Natural killer cell treated with Interleukin-12 subunit alpha and Interleukin-12 subunit beta and Interleukin-15 and Interleukin-18, amount 100 ng/mL, for 72 hours (primary cell): ENCODE results near the gene JMJD8. TPM values are rescaled to one million over a fixed set of nuclear protein-coding genes. Genes with fewer than 3 reads are reported as not detected.
A peak's percentile ranks its signal among the peaks of the same experiment; 100 is the strongest.

Experiments
- ATAC-seq, 2 donors: fragments of 150-1000 bp; cut with Tn5 transposase in 1 of 2; sonication (Bioruptor Pico), chemical (Tn5 transposase) in 1 of 2; 2 replicates each; pipeline ENCODE4 v1.10.0; 2021
- DNase-seq: peaks from one replicate; pipeline ENCODE4 v3.0.0; 2022; ENCODE audit warnings: low spot score
- H3K27ac Mint-ChIP-seq, 2 donors: 1 replicate in 1 of 2; 2 replicates in 1 of 2; pipeline ENCODE4 v1.8.0; 2022; ENCODE audit warnings: mixed read lengths in 2 of 2, mild to moderate bottlenecking in 1 of 2, moderate library complexity in 1 of 2
- H3K27me3 Mint-ChIP-seq, 2 donors: 1 replicate in 1 of 2; 2 replicates in 1 of 2; pipeline ENCODE4 v1.8.0; 2022; ENCODE audit warnings: mixed read lengths in 2 of 2
- H3K36me3 Mint-ChIP-seq: one replicate; pipeline ENCODE4 v1.8.0; 2022; ENCODE audit warnings: mixed read lengths
- H3K4me1 Mint-ChIP-seq, 2 donors: 1 replicate in 1 of 2; 2 replicates in 1 of 2; pipeline ENCODE4 v1.8.0; 2022; ENCODE audit warnings: low read depth in 2 of 2, mixed read lengths in 2 of 2, mild to moderate bottlenecking in 1 of 2
- H3K4me3 Mint-ChIP-seq: one replicate; pipeline ENCODE4 v1.8.0; 2022; ENCODE audit warnings: mixed read lengths
- H3K9me3 Mint-ChIP-seq: 2 replicates; pipeline ENCODE4 v1.8.0; 2022; ENCODE audit warnings: mixed read lengths
- total RNA-seq, 2 donors: library from RNA; stranded (reverse); gene quantifications; one replicate each; pipeline ENCODE4 v1.2.3, GENCODE V29; 2022

The JMJD8 gene
- total RNA-seq, 2 donors from 2014 or later = 31.2 to 53.4 TPM

DNA sequence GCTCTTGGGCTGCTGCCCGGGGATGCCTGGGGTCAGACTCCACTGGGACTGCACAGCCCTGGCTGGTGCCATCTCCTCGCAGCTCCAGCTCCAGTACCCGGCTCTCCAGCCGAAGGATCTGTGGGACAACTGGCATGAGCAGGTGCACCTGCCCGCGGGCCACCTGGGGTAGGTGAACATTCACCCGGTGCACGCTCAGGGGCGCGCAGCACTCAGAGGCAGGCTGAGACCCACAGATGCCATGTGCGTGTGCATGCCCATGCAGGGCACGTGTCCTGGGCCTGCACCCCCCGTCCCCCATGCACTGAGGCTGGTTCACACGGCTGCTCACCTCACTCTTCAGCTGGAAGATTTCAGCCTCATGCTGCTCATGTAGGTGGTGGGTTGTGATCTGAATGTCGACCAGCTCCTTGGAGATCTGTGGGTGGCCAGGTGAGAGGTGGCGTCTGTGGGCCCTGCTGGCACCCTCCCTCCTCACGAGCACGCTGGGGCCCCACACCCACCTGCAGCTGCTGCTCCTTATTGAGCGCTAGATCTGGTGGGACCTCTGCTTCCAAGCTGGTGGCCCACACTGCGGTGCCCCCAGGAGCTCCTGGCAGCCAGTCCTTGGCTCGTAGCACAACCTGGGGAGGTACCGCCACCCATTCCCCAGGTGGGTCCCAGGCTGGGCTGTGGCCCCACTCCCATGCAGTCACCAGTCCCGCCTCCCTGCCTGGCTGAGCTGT lies 41.5 kb upstream of the JMJD8 start:
- Mint-ChIP-seq H3K36me3 (no peaks in the 10 kb centered on the region), H3K27ac (no peak overlapping the region), H3K27me3 (no peaks in the 10 kb centered on the region), H3K4me3 (no peak overlapping the region), H3K4me1 (peaks cover 0 to 2% of the 10 kb centered on the region in 2 donors), H3K9me3 (no peaks in the 10 kb centered on the region)
- DNase-seq (no peak), ATAC-seq (no peak)

DNA sequence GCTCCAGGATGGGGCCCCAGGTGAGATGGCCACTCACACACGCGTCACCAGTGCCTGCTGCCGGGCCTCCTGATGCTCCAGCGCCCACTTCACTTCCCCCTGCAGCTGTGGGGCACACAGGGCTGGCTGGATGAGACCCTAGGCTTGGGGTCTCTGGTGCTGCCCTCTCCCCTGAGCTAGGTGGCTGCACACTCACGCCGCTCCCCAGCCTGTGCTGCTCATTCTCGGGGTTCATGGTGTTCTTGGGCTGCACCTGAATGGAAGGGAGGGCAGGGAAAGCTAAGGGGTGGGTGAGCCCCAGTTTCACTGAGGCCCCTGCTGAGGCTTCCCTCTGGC lies 40.9 kb upstream of the JMJD8 start:
- Mint-ChIP-seq H3K36me3 (no peaks in the 10 kb centered on the region), H3K4me3 (no peak overlapping the region), H3K27me3 (no peaks in the 10 kb centered on the region), H3K27ac (no peak overlapping the region), H3K4me1 (peaks cover 0 to 8% of the 10 kb centered on the region in 2 donors), H3K9me3 (no peaks in the 10 kb centered on the region)
- DNase-seq (no peak), ATAC-seq (no peak)

DNA sequence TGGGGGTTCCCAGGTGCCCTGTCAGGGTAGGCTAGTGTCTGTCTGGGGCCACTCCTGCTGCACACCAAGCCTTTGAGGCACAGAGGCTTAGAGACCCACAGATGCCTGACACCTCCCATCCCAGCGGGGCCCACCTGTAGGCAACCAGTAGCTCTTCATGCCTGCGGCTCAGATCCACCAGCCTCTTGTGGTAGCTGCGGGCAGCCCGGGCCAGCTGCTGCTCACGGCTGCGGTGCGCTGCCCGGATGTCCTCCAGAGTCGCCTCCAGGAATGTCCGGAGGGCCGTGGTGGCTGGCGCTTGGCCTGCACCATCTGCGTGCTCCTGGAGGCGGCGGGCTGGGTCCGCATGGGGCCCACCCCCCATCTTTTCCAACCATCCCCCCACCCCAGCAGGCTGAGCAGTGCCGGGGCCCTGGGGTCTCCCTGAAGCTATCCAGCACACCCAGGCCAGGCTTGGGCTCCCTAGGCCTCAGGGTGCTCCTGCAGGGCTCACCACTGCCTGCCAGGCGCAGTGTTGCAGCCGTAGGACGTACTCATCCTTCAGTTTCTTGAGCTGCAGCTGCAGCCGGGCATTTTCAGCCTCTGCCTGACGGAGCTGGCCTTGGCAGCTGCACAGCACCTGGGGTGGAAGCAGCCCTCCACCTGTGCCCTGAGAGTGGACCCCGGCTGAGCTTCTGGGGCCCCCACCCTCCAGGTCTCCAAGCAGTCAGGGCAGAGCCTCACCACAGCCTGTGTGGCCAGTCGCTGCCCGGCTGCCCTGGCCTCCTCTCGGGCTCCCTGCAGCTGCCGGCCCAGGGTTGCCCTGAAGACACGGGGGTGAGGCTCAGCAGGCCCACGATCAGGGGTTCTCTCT lies 40.3 kb upstream of the JMJD8 start:
- Mint-ChIP-seq H3K36me3 (no peaks in the 10 kb centered on the region), H3K27me3 (no peaks in the 10 kb centered on the region), H3K9me3 (no peaks in the 10 kb centered on the region), H3K4me3 (no peak overlapping the region), H3K4me1 (peaks cover 0 to 9% of the 10 kb centered on the region in 2 donors), H3K27ac (no peak overlapping the region)
- no peak for DNase-seq
- no peak for ATAC-seq

DNA sequence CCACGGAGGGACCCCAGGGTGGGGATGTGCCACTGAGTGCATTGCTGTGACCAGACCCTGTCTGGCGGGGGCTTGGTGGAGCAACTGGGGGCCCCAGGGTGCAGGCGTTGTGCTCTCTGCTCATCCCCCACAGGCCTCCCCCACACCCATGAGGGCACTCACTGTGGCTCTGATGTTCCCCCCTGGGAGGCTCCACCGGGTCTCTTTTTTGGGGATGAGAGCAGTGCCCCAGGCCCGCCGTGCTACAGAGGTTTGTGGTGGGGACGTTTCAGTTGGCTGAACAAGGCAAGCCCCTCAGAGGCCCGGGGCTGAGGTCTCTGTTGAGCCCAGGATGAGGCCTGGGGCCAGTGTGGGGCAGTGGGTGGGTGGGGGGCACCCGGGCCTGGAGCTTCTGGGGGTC lies 39.6 kb upstream of the JMJD8 start:
- Mint-ChIP-seq H3K4me1 (peaks cover 0 to 15% of the 10 kb centered on the region in 2 donors), H3K36me3 (no peaks in the 10 kb centered on the region), H3K9me3 (no peaks in the 10 kb centered on the region), H3K27me3 (no peaks in the 10 kb centered on the region), H3K27ac (no peak overlapping the region), H3K4me3 (no peak overlapping the region)
- DNase-seq (no peak), ATAC-seq (no peak)

DNA sequence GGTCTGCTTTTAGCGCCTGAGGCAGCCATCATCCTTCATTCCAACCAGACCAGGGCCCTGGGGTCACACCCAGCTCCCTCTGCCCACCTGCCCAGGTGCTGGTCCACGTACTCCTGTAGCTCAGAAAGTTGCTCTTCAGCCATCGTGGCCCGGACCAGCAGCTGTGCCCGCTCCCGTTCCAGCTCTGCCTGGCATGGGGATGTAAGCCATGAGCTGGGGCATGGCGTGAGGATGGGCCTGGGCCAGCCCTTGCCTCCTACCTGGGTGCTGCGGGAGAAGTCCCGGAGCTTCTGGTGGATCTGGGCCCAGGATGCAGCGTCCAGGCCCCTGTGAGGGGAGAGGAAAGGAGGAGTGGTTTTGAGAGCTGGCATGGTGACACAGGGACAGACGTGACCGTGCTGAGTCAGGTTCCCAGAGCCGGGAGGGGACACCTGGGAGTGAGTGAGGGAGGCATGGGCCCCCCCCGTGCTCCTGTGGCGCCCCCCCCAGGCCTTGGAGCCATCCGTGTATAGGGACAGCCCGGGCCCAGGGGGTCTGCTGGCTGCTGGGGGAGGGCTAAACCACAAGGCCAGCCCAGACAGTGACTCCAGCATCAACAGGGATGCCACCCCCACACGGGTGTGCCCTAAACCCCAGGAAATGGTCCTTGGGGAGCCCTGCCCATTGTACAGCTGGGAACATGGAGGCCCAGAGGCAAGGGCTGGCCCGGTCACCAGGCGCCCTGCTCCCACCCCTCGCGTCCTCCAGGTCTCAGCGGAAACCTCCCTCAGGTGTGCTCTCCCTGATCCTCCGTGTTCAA lies 38.9 kb upstream of the JMJD8 start:
- Mint-ChIP-seq H3K36me3 (no peaks in the 10 kb centered on the region), H3K4me3 (peak overlapping the region; percentile 34), H3K4me1 (peaks cover 0 to 15% of the 10 kb centered on the region in 2 donors), H3K27ac (no peak overlapping the region), H3K9me3 (no peaks in the 10 kb centered on the region), H3K27me3 (no peaks in the 10 kb centered on the region)
- ATAC-seq (no peak), DNase-seq (no peak)

DNA sequence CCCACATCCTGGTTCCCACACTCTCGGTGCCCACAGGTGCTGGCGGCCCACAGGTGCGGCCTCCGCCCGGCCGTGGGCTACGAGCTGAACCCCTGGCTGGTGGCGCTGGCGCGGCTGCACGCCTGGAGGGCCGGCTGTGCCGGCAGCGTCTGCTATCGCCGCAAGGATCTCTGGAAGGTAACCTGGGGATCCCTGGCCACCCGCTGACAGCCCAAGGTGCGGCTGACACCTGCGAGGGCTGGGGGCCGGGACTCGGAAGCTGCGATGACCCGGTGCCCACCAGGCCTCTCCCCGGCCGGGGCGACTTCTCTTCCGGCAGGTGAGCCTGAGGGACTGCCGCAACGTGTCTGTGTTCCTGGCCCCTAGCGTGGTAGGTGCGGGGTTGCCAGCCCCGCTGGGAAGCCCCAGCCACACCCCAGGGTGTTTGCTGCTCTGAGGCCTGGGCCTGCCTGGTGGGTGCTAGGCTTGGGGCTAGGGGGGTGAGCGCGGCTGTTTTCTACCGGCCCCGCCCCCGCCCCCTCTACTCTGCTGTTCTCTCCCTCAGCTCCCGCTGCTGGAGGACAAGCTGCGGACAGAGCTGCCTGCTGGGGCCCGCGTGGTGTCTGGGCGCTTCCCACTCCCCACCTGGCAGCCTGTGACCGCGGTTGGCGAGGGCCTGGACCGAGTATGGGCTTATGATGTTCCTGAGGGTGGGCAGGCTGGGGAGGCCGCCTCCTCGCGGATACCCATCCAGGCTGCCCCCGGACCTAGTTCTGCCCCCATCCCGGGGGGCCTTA lies 37.8 kb upstream of the JMJD8 start:
- H3K27me3 Mint-ChIP-seq = no peaks in the 10 kb centered on the region

DNA sequence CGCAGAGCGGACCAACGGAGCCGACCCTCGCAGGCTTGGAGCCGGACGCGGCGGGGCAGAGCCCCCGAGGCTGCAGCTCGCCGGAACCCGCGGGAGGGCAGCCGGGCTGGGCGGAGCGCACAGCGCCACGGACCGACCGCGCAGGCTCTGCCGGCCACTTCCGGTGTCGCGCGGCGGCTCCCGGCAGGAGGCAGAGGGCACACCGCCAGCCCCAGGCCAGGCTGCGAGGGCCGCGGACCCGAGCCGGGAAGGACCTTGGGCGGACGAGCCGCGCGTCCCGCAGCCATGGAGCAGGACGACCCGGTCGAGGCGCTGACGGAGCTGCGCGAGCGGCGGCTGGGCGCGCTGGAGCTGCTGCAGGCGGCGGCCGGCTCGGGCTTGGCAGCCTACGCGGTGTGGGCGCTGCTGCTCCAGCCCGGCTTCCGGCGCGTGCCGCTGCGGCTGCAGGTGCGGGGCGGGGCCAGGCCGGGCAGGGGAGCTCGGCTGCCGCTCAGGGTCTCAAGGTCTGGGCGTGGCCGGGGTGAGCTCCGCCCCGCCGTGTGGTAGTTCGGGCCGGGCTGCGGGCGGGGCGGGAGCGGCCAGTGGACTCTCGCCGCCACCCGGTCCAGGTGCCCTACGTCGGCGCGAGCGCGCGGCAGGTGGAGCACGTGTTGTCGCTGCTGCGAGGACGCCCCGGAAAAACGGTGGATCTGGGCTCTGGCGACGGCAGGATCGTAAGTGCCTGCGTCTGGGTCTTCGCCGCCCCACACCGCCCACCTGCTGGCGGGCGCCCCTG lies 37.0 kb upstream of the JMJD8 start, which contains the start of gene ANTKMT:
Gene ANTKMT (plus strand): TSS at position 157 of the 775 bp plus-strand sequence. CDS start 129 bp downstream, at position 286.
- peak; percentile 88 for DNase-seq
- peaks cover 0 to 15% of the 10 kb centered on the region in 2 donors for H3K4me1 Mint-ChIP-seq
- peak within 1 kb of the TSS; percentile 41 to 57 for H3K27ac Mint-ChIP-seq
- H3K4me3 Mint-ChIP-seq = peak within 1 kb of the TSS; percentile 79
- no peaks in the 10 kb centered on the region for H3K27me3 Mint-ChIP-seq
- no peaks in the 10 kb centered on the region for H3K36me3 Mint-ChIP-seq
- H3K9me3 Mint-ChIP-seq = no peaks in the 10 kb centered on the region
- peak; percentile 83 to 90 for ATAC-seq

More for the DNA sequence above, 37.8 kb upstream of the JMJD8 start:
- Mint-ChIP-seq H3K4me1 (peaks cover 0 to 15% of the 10 kb centered on the region in 2 donors), H3K27ac (no peak overlapping the region), H3K9me3 (no peaks in the 10 kb centered on the region), H3K4me3 (peak overlapping the region; percentile 49), H3K36me3 (no peaks in the 10 kb centered on the region)
- DNase-seq = no peak
- no peak for ATAC-seq

DNA sequence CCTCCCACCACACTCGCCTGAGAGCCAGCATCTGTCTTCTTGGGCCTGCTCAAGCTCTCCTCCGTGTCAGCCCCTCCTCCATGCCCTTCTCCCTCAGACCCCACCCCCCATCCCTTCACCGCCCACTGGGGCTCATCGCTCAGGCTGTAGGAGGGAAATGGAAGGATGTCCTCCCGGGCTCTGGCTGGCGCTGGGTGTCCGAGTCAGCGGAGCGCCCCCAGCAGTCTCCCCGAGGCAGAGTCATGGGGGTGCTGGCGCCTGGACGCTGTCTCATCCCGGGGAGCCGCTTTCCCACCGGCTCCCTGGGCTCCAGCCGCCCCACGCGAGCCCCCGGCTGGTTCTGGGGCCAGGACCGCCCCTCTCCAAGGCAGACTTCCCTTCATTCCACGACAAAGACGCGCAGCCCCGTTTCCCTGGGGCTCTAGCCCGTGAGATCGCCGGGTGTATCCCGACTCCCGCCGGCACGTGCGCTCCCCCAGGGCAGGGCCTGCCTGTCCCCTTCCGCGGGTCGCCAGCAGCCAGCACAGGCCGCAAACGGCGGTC lies 36.4 kb upstream of the JMJD8 start:
- Mint-ChIP-seq H3K4me1 (peaks cover 0 to 15% of the 10 kb centered on the region in 2 donors), H3K9me3 (no peaks in the 10 kb centered on the region), H3K36me3 (no peaks in the 10 kb centered on the region), H3K4me3 (peak overlapping the region; percentile 79), H3K27me3 (no peaks in the 10 kb centered on the region), H3K27ac (peak overlapping the region; percentile 41 to 57)
- no peak for DNase-seq
- ATAC-seq = peak; percentile 29 to 37

DNA sequence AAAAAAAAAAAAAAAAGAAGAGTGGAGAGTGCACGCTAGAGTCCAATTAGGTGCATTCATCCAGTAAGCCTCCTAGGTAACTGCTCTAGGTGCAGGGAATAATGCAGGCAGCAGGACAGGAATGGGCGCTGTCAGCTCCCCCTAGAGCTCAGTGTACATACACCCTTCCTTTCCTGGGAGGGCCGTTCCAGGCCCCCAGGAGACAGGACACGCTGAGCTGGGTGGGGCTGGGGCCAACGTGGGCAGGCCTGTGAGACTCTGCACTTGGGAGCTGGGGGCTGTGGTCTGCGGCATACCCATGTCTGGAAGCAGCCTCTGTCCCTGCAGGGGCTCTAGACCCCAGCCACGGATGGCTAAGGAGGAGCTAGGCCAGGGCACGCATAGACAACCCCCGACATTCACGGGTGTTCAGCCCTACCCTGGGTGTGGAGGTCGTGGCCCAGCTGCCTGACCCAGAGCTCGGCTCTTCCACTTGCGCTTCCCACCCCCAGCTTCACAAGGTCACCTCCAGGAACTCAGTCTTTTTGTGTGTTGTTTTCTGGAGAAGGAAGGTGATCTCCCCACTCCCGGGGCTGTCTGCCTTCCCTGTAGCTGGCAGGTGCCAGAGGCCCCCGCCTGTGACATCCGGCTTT lies 35.8 kb upstream of the JMJD8 start:
- no peak for ATAC-seq
- Mint-ChIP-seq H3K4me3 (peak overlapping the region; percentile 79), H3K4me1 (peaks cover 0 to 15% of the 10 kb centered on the region in 2 donors), H3K9me3 (no peaks in the 10 kb centered on the region), H3K27ac (peak overlapping the region; percentile 41 to 57), H3K36me3 (no peaks in the 10 kb centered on the region), H3K27me3 (no peaks in the 10 kb centered on the region)
- DNase-seq = no peak

DNA sequence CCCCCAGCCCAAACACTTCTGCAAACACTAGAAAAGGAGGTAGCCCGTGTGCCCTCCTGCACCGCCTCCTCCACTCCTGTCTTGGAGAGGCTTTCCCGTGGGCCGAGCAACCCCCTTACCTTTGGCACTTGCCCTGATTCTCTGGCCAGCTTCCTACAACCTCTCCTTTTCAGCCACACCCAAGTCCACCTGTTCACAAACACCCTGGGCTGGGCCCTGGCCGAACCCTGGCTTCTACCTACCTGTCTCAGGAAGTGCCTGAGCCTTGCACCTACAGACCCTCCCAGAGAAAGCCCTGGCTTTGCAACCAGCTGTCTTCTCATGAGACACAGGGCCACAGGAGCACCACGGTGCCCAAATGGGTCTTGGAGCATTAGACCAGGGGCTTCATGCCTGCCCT lies 34.8 kb upstream of the JMJD8 start:
- Mint-ChIP-seq H3K27ac (no peak overlapping the region), H3K4me3 (peak overlapping the region; percentile 79), H3K36me3 (no peaks in the 10 kb centered on the region), H3K9me3 (no peaks in the 10 kb centered on the region), H3K4me1 (peaks cover 0 to 15% of the 10 kb centered on the region in 2 donors), H3K27me3 (no peaks in the 10 kb centered on the region)
- no peak for ATAC-seq
- DNase-seq = no peak

DNA sequence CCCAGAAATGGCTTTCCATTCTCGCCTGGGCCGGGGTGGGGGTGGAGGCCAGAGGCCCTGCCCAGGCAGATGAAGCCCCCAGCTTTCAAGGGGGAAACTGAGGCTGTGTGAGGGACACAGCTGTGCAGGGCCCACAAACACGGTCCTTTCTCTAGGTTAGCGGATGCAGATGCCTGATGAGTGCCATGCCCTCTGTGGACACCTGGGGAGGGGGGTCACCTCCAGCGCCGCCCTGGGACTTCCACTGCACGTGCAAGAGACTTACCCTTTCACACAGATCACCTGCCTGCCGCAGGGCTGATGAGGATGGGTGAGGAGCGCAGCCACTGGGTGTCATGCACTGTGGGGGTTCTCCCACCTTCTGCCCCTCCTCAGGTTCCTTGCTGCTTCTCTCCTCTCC lies 34.3 kb upstream of the JMJD8 start:
- ATAC-seq (no peak), DNase-seq (no peak)
- Mint-ChIP-seq H3K9me3 (no peaks in the 10 kb centered on the region), H3K4me3 (no peak overlapping the region), H3K36me3 (no peaks in the 10 kb centered on the region), H3K27ac (no peak overlapping the region), H3K4me1 (peaks cover 0 to 15% of the 10 kb centered on the region in 2 donors), H3K27me3 (no peaks in the 10 kb centered on the region)
